Measurements from ENCODE around the gene UBN2.
A peak's percentile ranks its signal among the peaks of the same experiment; 100 is the strongest.
"Not testable (repeated sequence)": the region's sequence is repeated elsewhere in the genome, so short reads cannot be mapped to it uniquely, and the experiment has no call there.

The UBN2 gene

DNA sequence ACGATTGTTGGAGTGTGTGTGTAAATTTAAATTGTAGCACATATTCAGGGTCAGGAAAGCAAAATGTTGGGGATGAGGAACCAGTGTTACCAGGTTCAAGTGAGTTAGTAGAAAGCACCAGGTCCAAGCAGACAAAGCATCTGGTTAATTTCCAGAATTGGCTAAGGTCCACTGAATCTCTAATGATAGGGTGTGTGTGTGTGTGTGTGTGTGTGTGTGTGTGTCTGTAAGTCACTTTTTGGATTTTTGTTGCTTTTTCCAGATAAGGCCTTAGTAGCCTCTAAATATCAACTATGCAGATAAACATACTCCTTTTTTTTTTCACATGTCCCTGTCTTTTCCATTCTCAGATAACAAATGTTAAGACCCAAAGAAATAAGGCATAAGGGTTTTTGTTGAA, 73.5 kb downstream of the UBN2 start:
- no peak for DNase-seq

DNA sequence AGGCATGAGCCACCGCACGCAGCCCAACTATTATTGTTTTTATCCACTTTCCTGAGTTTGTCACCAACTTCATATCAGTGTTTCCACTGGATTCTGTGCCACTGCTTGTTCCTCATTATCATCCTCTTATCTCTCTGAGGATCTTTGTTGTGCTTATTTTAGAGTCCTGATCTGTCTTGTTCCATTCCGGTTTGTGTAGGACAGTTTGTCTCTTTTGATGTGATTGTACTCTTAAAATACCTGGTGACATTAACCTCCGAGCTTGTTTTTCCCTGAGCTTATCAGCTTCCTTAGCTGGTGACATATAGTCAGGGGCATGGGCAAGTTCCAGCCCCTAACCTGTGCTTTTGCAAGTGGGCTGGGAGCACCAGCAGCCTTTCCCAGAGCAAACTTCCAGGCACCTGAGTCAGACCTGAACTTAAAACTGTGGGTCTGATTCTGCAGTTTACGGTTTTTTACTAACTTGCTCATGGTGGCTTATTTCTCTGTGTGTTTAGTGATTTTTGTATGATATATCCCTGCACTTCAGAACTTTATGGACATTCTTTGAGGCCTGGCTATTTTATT, 87.0 kb downstream of the UBN2 start:
- no peak for DNase-seq

- no peak for DNase-seq
Measured at GRCh38 chr7:139321071-139321745, 90.2 kb downstream of the UBN2 start.

- not testable (repeated sequence) for DNase-seq
Measured at GRCh38 chr7:139324709-139325108, 93.7 kb downstream of the UBN2 start.

- DNase-seq = no peak
Measured at GRCh38 chr7:139328375-139328774, 97.3 kb downstream of the UBN2 start.

GRCh38 chr7:139329119-139329518, 98.1 kb downstream of the UBN2 start:
- DNase-seq = no peak

DNA sequence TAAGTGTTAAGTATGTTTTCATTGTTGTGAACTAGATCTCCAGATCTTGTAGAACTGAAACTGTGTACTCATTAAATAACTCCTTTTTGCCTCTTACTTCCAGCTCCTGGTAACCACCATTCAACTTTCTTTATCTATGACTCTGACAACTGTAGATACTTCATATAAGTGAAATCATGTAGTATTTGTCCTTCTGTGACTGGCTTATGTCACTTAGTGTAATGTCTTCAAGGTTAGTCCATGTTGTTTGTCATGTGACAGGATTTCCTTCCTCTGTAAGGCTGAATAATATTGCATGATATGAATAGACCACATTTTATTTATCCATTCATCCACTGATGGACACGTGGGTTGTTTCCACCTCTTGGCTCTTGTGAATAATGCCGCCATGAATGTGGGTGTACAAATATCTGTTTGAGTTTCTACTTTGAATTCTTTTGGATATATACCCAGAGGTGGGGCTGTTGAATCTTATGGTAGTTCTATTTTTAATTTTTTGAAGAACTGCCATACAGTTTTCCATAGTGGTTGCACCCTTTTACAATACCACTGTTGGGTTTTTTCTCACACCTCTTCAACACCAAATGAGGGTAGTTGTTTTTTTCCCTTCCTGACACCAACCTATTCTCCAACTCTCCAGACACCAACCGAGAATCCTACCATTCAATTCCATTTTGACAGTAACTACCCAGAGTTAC, 99.4 kb downstream of the UBN2 start:
- no peak for DNase-seq

DNA sequence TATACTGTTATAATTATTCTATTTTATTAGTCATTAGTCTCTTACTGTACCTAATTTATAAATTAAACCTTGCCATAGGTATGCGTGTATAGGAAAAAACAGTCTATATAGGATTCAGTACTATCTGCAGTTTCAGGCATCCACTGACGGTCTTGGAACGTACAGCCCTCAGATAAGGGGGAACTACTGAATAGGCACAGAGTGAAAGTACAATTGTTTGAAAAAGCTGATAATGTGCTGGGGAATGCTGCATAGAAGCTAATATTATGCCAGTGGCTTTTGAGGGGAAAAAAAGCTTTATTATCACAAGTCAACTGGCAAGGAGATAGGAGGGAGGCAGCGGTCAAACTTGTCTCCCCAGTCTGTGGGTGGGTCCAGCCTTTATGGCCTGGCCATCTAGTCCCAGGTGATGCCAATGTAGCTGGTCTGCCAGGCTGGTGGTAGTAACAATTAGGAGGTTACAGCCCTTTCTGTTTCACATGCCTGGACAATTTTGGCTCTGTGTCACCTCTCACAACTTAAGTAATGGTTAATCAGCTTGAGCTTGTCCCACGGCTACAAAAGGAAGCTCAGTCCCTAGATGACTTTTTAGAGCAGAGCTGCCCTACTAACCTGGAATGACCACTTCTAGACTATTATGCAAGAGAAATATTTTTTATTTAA, 101.8 kb downstream of the UBN2 start:
- no peak for DNase-seq

DNA sequence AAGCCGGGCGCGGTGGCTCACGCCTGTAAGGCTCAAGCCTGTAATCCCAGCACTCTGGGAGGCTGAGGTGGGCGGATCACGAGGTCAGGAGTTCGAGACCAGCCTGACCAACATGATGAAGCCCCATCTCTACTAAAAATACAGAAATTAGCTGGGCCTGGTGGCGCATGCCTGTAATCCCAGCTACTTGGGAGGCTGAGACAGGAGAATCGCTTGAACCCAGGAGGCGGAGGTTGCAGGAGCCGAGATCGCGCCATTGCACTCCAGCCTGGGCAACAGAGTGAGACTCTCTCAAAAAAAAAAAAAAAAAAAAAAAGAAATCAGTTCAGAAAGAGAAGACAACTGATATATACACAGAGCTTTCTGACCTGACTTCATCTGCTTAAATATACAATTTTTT, 102.4 kb downstream of the UBN2 start:
- not testable (repeated sequence) for DNase-seq

DNA sequence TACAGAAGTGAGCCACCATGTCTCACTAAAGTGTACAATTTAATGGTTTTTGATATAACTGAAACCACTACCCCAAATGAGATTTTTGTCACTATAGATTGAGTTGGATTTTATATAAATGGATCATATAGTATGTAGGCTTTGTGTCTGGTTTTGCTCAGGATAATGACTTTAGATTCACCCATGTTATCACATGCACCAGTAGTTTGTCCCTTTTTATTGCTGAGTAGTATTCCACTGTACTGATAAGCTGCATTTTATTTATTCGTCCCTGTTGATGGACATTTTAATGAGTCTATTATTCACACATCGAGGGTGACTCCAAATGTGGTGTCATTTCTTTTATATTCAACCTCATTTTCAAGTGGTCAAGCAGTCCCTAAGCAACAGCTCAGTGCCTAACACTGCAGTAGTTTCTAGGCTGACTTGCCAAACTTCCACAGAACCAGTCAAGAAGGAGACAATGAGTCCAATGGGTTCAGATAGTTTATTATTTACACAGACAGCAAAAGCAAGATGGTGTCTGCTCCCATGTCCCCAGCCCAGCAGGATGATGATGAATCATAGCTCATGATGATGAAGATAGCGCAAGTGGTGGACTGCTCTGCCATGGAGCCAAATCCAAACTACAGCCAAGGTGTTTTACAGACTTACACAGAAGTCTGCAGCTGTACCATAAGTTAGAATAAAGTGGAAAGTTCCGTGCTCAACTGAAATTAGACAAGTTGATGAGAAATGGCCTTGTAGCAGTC, 103.5 kb downstream of the UBN2 start:
- DNase-seq = no peak

- DNase-seq = no peak
Measured at GRCh38 chr7:139339025-139339424, 108.0 kb downstream of the UBN2 start.

DNA sequence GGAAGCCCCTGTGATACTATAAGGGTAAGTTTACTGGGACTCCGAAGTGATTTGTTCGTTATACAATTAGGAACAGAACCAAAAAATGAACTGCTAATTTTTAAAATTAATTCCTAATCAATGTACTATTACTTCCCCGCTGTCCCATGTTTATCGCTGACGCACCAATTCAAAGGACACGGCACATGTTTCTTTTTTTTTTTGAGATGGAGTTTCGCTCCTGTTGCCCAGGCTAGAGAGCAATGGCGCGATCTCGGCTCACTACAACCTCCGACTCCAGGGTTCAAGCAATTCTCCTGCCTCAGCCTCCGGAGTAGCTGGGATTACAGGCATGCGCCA, 108.6 kb downstream of the UBN2 start:
- DNase-seq = no peak

- peak; percentile 99 for DNase-seq
Measured at GRCh38 chr7:139340037-139340807, 109.2 kb downstream of the UBN2 start.

DNA sequence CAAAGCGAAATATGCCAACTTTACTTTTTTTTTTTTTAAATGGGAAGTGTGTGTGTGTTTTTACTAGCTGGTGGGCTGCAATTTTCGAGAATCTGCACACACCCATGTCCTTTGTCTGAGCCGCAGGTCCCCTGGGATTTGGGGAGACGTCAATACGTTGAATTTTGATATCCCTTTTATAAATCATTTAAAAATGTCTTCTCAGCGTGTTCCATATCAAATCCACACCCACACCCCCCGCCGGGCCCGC, 109.7 kb downstream of the UBN2 start:
- DNase-seq = peak in 1 of 2 experiments; percentile 73

GRCh38 chr7:139341058-139341775, 110.2 kb downstream of the UBN2 start, which contains the start of gene FMC1:
Gene FMC1 (plus strand): TSS chr7:139341337. CDS start chr7:139341385, 48 bp downstream.
- DNase-seq = peak; percentile 73 to 78

GRCh38 chr7:139341776-139342226, 110.8 kb downstream of the UBN2 start:
- no peak for DNase-seq

DNA sequence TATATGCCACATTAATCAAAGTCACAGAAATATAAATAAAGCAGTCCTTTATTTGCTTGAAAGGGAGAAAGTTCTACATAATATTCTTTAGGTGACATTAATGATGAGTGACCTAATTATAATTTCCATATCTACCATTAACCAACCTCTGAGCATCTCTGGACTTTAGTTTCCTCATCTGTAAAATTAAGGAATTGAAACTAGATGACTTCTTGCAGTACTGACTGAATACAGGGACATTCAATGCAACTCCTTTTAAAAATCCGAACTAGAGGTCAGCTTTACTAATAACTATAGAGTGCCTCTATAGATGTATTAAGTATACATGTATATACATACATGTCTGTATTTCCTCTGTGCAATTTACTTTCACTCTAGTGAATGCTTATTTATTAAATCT, 114.0 kb downstream of the UBN2 start:
- DNase-seq = no peak

DNA sequence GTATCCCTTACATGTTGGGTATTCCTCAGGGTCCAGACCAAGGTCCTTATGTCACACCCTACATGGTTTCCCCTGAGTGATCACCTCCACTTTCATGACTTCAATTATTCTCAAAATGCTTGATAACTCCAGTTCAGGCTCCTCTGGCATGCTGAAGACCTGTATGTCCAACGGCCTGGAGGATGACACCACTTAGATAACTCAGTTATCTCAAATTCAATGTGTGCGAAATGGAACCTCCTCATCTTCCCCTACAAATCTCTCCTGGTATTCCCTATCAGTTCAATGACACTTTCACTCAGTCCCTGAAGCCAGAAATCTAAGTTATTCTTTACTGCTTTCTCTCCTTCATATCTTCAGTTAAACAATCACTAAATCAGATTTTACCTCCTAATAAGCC, 120.0 kb downstream of the UBN2 start:
- DNase-seq = no peak

GRCh38 chr7:139354729-139355128, 123.7 kb downstream of the UBN2 start:
- no peak for DNase-seq

GRCh38 chr7:139355320-139355719, 124.3 kb downstream of the UBN2 start:
- DNase-seq = no peak

All from activated CD4-positive, alpha-beta T cell treated with anti-CD3 and anti-CD28 coated beads, Interleukin-2, amount 50 U/mL, for 4 hours (primary cell).